GM12801 (cell line): Measurements from ENCODE around the gene GCC1.

Experiments used
- TF ChIP-seq, protein P1 (sequence below): IDR thresholded peaks from one replicate; pipeline ENCODE4 v1.5.1; 2011; ENCODE audit warnings: control low read depth; ENCODE audit not compliant: insufficient read length; ENCODE audit errors: extremely low read depth

Gene GCC1

DNA sequence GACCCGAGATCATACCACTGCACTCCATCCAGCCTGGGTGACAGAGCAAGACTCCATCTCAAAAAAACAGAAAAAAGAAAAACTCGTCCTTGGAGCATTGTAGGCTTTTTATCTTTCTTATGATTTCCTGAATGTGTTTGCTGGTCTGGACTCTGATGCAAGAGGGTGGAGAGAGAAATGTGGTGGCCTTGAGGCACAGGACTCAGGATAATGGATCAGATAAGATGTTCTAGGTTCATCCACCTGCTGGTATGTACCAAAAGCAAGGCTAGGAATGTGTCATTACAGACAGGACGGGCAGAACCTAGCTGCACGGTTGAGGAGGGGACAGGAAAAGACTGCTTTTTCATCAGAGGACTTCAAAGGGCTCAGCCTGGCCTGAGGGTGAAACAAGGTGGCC lies 33.5 kb downstream of the GCC1 start:
- TF ChIP-seq, protein P1, sequence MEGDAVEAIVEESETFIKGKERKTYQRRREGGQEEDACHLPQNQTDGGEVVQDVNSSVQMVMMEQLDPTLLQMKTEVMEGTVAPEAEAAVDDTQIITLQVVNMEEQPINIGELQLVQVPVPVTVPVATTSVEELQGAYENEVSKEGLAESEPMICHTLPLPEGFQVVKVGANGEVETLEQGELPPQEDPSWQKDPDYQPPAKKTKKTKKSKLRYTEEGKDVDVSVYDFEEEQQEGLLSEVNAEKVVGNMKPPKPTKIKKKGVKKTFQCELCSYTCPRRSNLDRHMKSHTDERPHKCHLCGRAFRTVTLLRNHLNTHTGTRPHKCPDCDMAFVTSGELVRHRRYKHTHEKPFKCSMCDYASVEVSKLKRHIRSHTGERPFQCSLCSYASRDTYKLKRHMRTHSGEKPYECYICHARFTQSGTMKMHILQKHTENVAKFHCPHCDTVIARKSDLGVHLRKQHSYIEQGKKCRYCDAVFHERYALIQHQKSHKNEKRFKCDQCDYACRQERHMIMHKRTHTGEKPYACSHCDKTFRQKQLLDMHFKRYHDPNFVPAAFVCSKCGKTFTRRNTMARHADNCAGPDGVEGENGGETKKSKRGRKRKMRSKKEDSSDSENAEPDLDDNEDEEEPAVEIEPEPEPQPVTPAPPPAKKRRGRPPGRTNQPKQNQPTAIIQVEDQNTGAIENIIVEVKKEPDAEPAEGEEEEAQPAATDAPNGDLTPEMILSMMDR, result no peak

DNA sequence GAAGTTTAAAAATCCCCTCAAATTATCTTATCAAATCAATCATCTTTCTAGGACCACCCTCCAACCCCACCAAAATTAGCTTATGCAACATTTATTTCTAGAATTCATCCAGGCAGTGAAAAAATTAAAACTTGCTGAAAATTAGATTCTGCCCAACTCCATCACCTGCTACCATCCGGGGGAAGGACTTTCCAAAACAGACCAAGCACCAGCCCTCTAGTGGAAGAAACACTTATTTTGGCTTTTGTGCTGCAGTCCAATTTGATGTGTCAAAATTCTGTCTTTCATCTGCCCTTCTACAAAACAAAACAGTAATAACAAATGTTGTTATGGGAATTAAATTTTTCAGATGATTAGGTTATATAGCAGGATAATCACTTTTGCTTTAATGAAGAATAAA lies 35.1 kb downstream of the GCC1 start:
- TF ChIP-seq, protein P1, result no peak

DNA sequence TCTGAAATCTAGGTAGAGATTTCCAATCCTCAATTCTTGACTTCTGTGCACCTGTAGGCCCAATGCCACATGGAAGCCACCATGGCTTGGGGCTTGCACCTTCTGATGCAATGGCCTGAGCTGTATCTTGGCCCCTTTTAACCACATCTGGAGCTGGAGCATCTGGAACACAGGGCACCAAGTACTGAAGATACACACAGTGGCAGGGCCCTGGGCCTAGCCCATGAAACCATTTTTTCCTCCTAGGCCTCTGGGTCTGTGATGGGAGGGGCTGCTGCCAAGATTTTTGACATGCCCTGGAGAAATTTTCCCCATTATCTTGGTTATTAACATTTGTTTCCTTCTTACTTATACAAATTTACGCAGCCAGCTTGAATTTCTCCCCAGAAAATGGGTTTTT lies 39.1 kb downstream of the GCC1 start:
- TF ChIP-seq, protein P1, result no peak

DNA sequence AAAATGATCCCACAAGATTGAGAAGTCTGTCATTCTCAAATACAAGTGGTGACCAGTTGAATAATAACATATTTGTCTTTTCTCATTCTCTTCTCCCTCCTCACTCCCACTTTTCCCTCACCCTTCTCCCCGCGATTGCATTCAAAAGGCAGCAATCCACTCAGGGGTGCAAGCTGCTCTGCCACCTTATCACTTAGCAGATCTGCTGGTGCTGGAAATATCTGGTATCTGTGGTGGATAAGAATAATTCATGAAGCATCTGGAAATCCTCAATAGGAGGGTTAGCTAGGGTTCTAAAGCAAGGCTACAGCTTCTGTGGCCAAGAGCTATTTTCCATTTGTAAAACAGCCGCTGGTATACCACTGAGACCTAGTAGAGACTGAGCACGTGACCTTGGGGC lies 43.8 kb downstream of the GCC1 start:
- TF ChIP-seq, protein P1, result no peak

DNA sequence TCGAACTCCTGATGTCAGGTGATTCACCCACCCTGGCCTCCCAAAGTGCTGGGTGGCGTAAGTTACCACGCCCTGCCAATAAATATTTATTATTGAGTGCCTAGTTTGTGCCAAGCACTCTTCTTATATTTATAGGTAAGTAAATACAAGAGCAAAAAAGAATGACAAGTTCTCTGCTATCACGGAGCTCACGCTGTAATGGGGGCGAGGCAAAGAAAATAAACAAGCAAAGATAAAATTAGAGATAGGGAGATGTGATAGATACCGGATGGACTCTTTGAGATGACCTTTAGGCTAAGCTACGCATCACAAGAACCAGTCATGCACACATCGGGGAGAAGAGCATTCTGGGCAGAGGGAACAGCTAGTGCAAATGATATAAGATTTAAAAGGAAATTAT lies 46.3 kb downstream of the GCC1 start:
- TF ChIP-seq, protein P1, result no peak

DNA sequence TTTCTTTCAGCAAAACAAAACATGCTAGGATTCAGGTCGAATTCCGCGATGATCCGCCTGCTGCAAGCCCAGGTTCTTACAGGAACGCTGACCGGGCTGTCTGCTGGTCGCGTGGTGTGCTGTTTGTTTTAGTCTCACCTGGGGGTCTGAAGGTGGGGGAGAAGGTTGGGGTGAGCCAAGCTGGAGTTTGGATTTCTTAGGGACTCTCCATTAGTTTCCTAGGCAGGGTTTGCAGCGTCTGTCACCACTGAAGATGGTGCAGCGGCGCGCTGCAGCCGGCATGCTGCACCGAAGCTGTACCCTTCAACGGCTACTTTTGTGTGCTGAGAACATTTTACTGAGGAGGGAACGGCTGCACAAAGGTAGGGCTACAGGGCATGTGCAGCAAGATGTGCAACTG lies 48.7 kb downstream of the GCC1 start:
- TF ChIP-seq, protein P1, result no peak

DNA sequence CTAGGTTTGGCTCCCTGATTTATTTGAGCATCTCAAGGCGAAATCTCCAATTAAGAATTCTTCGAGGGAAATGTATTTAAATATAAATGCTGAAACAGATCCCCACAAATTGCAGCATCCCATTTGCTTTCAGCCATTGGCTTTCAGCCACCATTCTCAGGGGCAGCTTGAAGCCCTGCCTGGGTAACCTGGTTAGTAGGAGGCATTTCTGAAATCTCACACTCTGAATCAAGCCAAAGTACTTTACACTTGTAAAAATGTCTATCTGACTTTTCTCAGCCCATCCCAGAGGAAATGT lies 49.1 kb downstream of the GCC1 start:
- TF ChIP-seq, protein P1, result no peak
